ENCODE results near the gene RNF149. TPM values are rescaled to one million over a fixed set of nuclear protein-coding genes. Genes with fewer than 3 reads are reported as not detected.
"Not testable (repeated sequence)": the region's sequence is repeated elsewhere in the genome, so short reads cannot be mapped to it uniquely, and the experiment has no call there.

Gene RNF149
- total RNA-seq, 1 experiment from 2014 or later, result 40.2 TPM

- RAD21 ChIA-PET (ENCODE audit: low non-redundant PET in 1 of 2, low total read pairs in 2 of 2, uncharacterized antibody in 2 of 2, unreplicated experiment in 2 of 2); H3K4me2 ChIP-seq (ENCODE audit: low read length): not testable (repeated sequence)
Measured at GRCh38 chr2:101244899-101245298, 63.6 kb downstream of the RNF149 start.

GRCh38 chr2:101244373-101244772 is 64.1 kb downstream of the RNF149 start:
- DNase-seq (ENCODE audit: low read depth, low spot score); RAD21 ChIA-PET (ENCODE audit: low non-redundant PET in 1 of 2, low total read pairs in 2 of 2, uncharacterized antibody in 2 of 2, unreplicated experiment in 2 of 2); H3K4me2 ChIP-seq (ENCODE audit: low read length); H3K36me3 ChIP-seq (ENCODE audit: control insufficient read depth in 1 of 2, insufficient read depth in 2 of 2, low read length in 2 of 2); H3K27me3 ChIP-seq (ENCODE audit: insufficient read depth, low read length); ATAC-seq; H3K27ac ChIP-seq (ENCODE audit: low read depth, low read length); H3K4me1 ChIP-seq (ENCODE audit: control insufficient read depth in 1 of 2, insufficient read depth in 2 of 2, low read length in 2 of 2); H3K9me3 ChIP-seq (ENCODE audit: control insufficient read depth in 1 of 2, insufficient read depth in 1 of 2, low read depth in 1 of 2, low read length in 2 of 2); CTCF ChIA-PET; H3K9me2 ChIP-seq (ENCODE audit: insufficient read depth); H4K20me1 ChIP-seq (ENCODE audit: insufficient read depth); intact Hi-C loops (cut with micrococcal nuclease); H3K79me2 ChIP-seq (ENCODE audit: insufficient read depth, low read length); H3K9ac ChIP-seq (ENCODE audit: low read length); BruUV-seq (replicated peaks); H3K4me3 ChIP-seq (replicated peaks in 1 of 2; ENCODE audit: low read depth in 1 of 2, low read length in 2 of 2); H2AFZ ChIP-seq (ENCODE audit: low read depth, low read length, poor library complexity, severe bottlenecking): not testable (repeated sequence)
- POLR2A ChIA-PET, result interaction anchor here (0.7 kb wide), 1 partner anchor 19 kb away, joined by 3 read pairs; no protein-coding TSS in a partner anchor

More at GRCh38 chr2:101244899-101245298, 63.6 kb downstream of the RNF149 start:
- H3K27ac ChIP-seq (ENCODE audit: low read depth, low read length); ATAC-seq; H3K79me2 ChIP-seq (ENCODE audit: insufficient read depth, low read length); H4K20me1 ChIP-seq (ENCODE audit: insufficient read depth); H3K36me3 ChIP-seq (ENCODE audit: control insufficient read depth in 1 of 2, insufficient read depth in 2 of 2, low read length in 2 of 2); H3K27me3 ChIP-seq (ENCODE audit: insufficient read depth, low read length); H3K4me1 ChIP-seq (ENCODE audit: control insufficient read depth in 1 of 2, insufficient read depth in 2 of 2, low read length in 2 of 2); H3K4me3 ChIP-seq (replicated peaks in 1 of 2; ENCODE audit: low read depth in 1 of 2, low read length in 2 of 2); H2AFZ ChIP-seq (ENCODE audit: low read depth, low read length, poor library complexity, severe bottlenecking); intact Hi-C loops (cut with micrococcal nuclease); H3K9ac ChIP-seq (ENCODE audit: low read length); H3K9me2 ChIP-seq (ENCODE audit: insufficient read depth); H3K9me3 ChIP-seq (ENCODE audit: control insufficient read depth in 1 of 2, insufficient read depth in 1 of 2, low read depth in 1 of 2, low read length in 2 of 2); BruUV-seq (replicated peaks); DNase-seq (ENCODE audit: low read depth, low spot score): not testable (repeated sequence)
- POLR2A ChIA-PET, result interaction anchor here (0.7 kb wide), 1 partner anchor 19 kb away, joined by 3 read pairs; no protein-coding TSS in a partner anchor
- CTCF ChIA-PET, result interaction anchor here (1.0 kb wide), 1 partner anchor 27 kb away, joined by 3 read pairs; no protein-coding TSS in a partner anchor

GRCh38 chr2:101241158-101241557 is 67.3 kb downstream of the RNF149 start:
- H3K4me2 ChIP-seq (ENCODE audit: low read length), result no peak overlapping the region
- BruUV-seq (replicated peaks), result no TSS peak
- no peaks in the 10 kb centered on the region for H3K79me2 ChIP-seq (ENCODE audit: insufficient read depth, low read length)
- no peaks in the 10 kb centered on the region for H3K36me3 ChIP-seq (ENCODE audit: control insufficient read depth in 1 of 2, insufficient read depth in 2 of 2, low read length in 2 of 2)
- DNase-seq (ENCODE audit: low read depth, low spot score) (no peak), ATAC-seq (no peak)
- H4K20me1 ChIP-seq (ENCODE audit: insufficient read depth), result no peaks in the 10 kb centered on the region
- RAD21 ChIA-PET (ENCODE audit: low non-redundant PET in 1 of 2, low total read pairs in 2 of 2, uncharacterized antibody in 2 of 2, unreplicated experiment in 2 of 2), result no interaction called here
- no peaks in the 10 kb centered on the region for H3K9me2 ChIP-seq (ENCODE audit: insufficient read depth)
- no peaks in the 10 kb centered on the region for H3K9me3 ChIP-seq (ENCODE audit: control insufficient read depth in 1 of 2, insufficient read depth in 1 of 2, low read depth in 1 of 2, low read length in 2 of 2)
- TF ChIP-seq EGR1 (IDR thresholded peaks at IDR 0.05; ENCODE audit: low read depth) (no peak), FOSL1 (IDR thresholded peaks at IDR 0.05; ENCODE audit: low read depth) (no peak), ZBTB33 (IDR thresholded peaks at IDR 0.05; ENCODE audit: extremely low read depth, insufficient replicate concordance, low read length) (no peak), TCF7L2 (IDR thresholded peaks at IDR 0.05; ENCODE audit: borderline replicate concordance, extremely low read depth, insufficient read depth, insufficient read length) (no peak)
- peak overlapping the region; percentile 17 for H2AFZ ChIP-seq (ENCODE audit: low read depth, low read length, poor library complexity, severe bottlenecking)
- H3K9ac ChIP-seq (ENCODE audit: low read length), result no peak overlapping the region
- peaks cover 0 to 10% of the 10 kb centered on the region in 2 experiments; a peak in 2 of 4 replicates for H3K4me1 ChIP-seq (ENCODE audit: control insufficient read depth in 1 of 2, insufficient read depth in 2 of 2, low read length in 2 of 2)
- H3K27ac ChIP-seq (ENCODE audit: low read depth, low read length), result no peak overlapping the region
- POLR2A ChIA-PET, result interaction anchor here (0.7 kb wide), 1 partner anchor 11 kb away, joined by 3 read pairs; the partner anchor contains the start of gene CNOT11
- intact Hi-C loops (cut with micrococcal nuclease), result no loop called here
- no peak overlapping the region for H3K4me3 ChIP-seq (replicated peaks in 1 of 2; ENCODE audit: low read depth in 1 of 2, low read length in 2 of 2)
- no peaks in the 10 kb centered on the region for H3K27me3 ChIP-seq (ENCODE audit: insufficient read depth, low read length)
- CTCF ChIA-PET, result interaction anchor here (0.7 to 1.9 kb wide), 5 partner anchors 9 to 101 kb away, joined by 3 to 12 read pairs (median 3); partner anchors contain the start of gene CNOT11

Data from HCT116 (cell line).